ENCODE measurements around the gene F7.

Gene F7

GRCh38 chr13:113093580-113094409, 11.8 kb upstream of the F7 start:
- TF ChIP-seq EZH2 (IDR thresholded peaks at IDR 0.05) = no peak
- TF ChIP-seq FOXP2 (optimal IDR thresholded peaks at IDR 0.05; ENCODE audit: control extremely low read depth, extremely low read length, insufficient read depth) = no peak
- no peak for TF ChIP-seq POLR2AphosphoS5 (IDR thresholded peaks at IDR 0.05; ENCODE audit: borderline replicate concordance, low read depth, low read length)
- Histone ChIP-seq H3K9me3 (ENCODE audit: low read depth, low read length) (no peaks in the 10 kb centered on the region), H3K4me3 (no peak overlapping the region), H3K36me3 (ENCODE audit: insufficient read depth, low read length) (no peaks in the 10 kb centered on the region), H3K27ac (no peak overlapping the region), H3K9ac (ENCODE audit: insufficient read length) (no peak overlapping the region)
- no peak for DNase-seq (ENCODE audit: low read depth, low spot score)

GRCh38 chr13:113094410-113094800, 11.2 kb upstream of the F7 start:
- TF ChIP-seq POLR2AphosphoS5 (IDR thresholded peaks at IDR 0.05; ENCODE audit: borderline replicate concordance, low read depth, low read length) = no peak
- no peak for TF ChIP-seq FOXP2 (optimal IDR thresholded peaks at IDR 0.05; ENCODE audit: control extremely low read depth, extremely low read length, insufficient read depth)
- no peak for TF ChIP-seq EZH2 (IDR thresholded peaks at IDR 0.05)
- no peaks in the 10 kb centered on the region for H3K36me3 ChIP-seq (ENCODE audit: insufficient read depth, low read length)
- H3K27ac ChIP-seq = no peak overlapping the region
- H3K9me3 ChIP-seq (ENCODE audit: low read depth, low read length) = no peaks in the 10 kb centered on the region
- no peak for DNase-seq (ENCODE audit: low read depth, low spot score)
- H3K4me3 ChIP-seq = no peak overlapping the region
- no peak overlapping the region for H3K9ac ChIP-seq (ENCODE audit: insufficient read length)

GRCh38 chr13:113095146-113096051, 10.2 kb upstream of the F7 start:
- no peak overlapping the region for H3K9ac ChIP-seq (ENCODE audit: insufficient read length)
- no peak for DNase-seq (ENCODE audit: low read depth, low spot score)
- no peaks in the 10 kb centered on the region for H3K9me3 ChIP-seq (ENCODE audit: low read depth, low read length)
- H3K36me3 ChIP-seq (ENCODE audit: insufficient read depth, low read length) = no peaks in the 10 kb centered on the region
- no peak overlapping the region for H3K4me3 ChIP-seq
- H3K27ac ChIP-seq = no peak overlapping the region
- TF ChIP-seq FOXP2 (optimal IDR thresholded peaks at IDR 0.05; ENCODE audit: control extremely low read depth, extremely low read length, insufficient read depth) (no peak), POLR2AphosphoS5 (IDR thresholded peaks at IDR 0.05; ENCODE audit: borderline replicate concordance, low read depth, low read length) (no peak), EZH2 (IDR thresholded peaks at IDR 0.05) (no peak)

- no peaks in the 10 kb centered on the region for H3K9me3 ChIP-seq (ENCODE audit: low read depth, low read length)
- H3K36me3 ChIP-seq (ENCODE audit: insufficient read depth, low read length) = no peaks in the 10 kb centered on the region
- no peak overlapping the region for H3K27ac ChIP-seq
- H3K9ac ChIP-seq (ENCODE audit: insufficient read length) = no peak overlapping the region
- TF ChIP-seq FOXP2 (optimal IDR thresholded peaks at IDR 0.05; ENCODE audit: control extremely low read depth, extremely low read length, insufficient read depth) (no peak), POLR2AphosphoS5 (IDR thresholded peaks at IDR 0.05; ENCODE audit: borderline replicate concordance, low read depth, low read length) (no peak), EZH2 (IDR thresholded peaks at IDR 0.05) (no peak)
- no peak overlapping the region for H3K4me3 ChIP-seq
- no peak for DNase-seq (ENCODE audit: low read depth, low spot score)
Observed at GRCh38 chr13:113096052-113096744, 9.4 kb upstream of the F7 start.

- Histone ChIP-seq H3K9ac (ENCODE audit: insufficient read length) (no peak overlapping the region), H3K36me3 (ENCODE audit: insufficient read depth, low read length) (no peaks in the 10 kb centered on the region), H3K27ac (no peak overlapping the region), H3K9me3 (ENCODE audit: low read depth, low read length) (no peaks in the 10 kb centered on the region), H3K4me3 (no peak overlapping the region)
- DNase-seq (ENCODE audit: low read depth, low spot score) = no peak
- TF ChIP-seq FOXP2 (optimal IDR thresholded peaks at IDR 0.05; ENCODE audit: control extremely low read depth, extremely low read length, insufficient read depth) (no peak), POLR2AphosphoS5 (IDR thresholded peaks at IDR 0.05; ENCODE audit: borderline replicate concordance, low read depth, low read length) (no peak), EZH2 (IDR thresholded peaks at IDR 0.05) (no peak)
Observed at GRCh38 chr13:113096745-113097305, 8.8 kb upstream of the F7 start.

GRCh38 chr13:113097651-113098050, 7.9 kb upstream of the F7 start:
- TF ChIP-seq POLR2AphosphoS5 (IDR thresholded peaks at IDR 0.05; ENCODE audit: borderline replicate concordance, low read depth, low read length) = no peak
- TF ChIP-seq EZH2 (IDR thresholded peaks at IDR 0.05) = no peak
- TF ChIP-seq FOXP2 (optimal IDR thresholded peaks at IDR 0.05; ENCODE audit: control extremely low read depth, extremely low read length, insufficient read depth) = no peak
- Histone ChIP-seq H3K9me3 (ENCODE audit: low read depth, low read length) (no peaks in the 10 kb centered on the region), H3K27ac (no peak overlapping the region), H3K9ac (ENCODE audit: insufficient read length) (no peak overlapping the region), H3K36me3 (ENCODE audit: insufficient read depth, low read length) (no peaks in the 10 kb centered on the region), H3K4me3 (no peak overlapping the region)
- DNase-seq (ENCODE audit: low read depth, low spot score) = no peak

GRCh38 chr13:113098162-113098732, 7.3 kb upstream of the F7 start:
- H3K36me3 ChIP-seq (ENCODE audit: insufficient read depth, low read length) = no peaks in the 10 kb centered on the region
- no peak overlapping the region for H3K9ac ChIP-seq (ENCODE audit: insufficient read length)
- no peak for TF ChIP-seq POLR2AphosphoS5 (IDR thresholded peaks at IDR 0.05; ENCODE audit: borderline replicate concordance, low read depth, low read length)
- TF ChIP-seq EZH2 (IDR thresholded peaks at IDR 0.05) = peak; percentile 85
- no peak for TF ChIP-seq FOXP2 (optimal IDR thresholded peaks at IDR 0.05; ENCODE audit: control extremely low read depth, extremely low read length, insufficient read depth)
- H3K9me3 ChIP-seq (ENCODE audit: low read depth, low read length) = no peaks in the 10 kb centered on the region
- H3K4me3 ChIP-seq = no peak overlapping the region
- DNase-seq (ENCODE audit: low read depth, low spot score) = no peak
- no peak overlapping the region for H3K27ac ChIP-seq
